Measurements from ENCODE around the gene SLC6A12.

SLC6A12 gene

DNA sequence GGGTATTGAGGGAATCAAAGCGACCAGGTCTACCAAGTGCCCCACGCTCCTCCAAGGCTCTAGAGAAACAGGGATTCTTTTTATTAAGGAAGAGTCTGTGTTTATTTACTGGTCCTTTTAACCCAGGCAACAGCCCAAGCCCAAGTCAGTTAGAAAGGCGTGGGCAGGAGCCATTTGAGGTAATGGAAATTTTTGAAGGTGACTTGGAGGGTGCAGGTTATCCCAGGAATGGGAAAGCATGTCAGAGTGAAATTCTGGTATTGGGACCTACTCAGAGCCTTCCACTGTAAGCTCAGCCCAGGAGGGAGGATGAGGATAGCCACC, 2.9 kb downstream of the SLC6A12 start:
- ChIA-PET POLR2A (no interaction called here), CTCF (interaction anchor here (2.3 kb wide), 1 partner anchor 10 kb away, joined by 17 read pairs; no protein-coding TSS in a partner anchor)
- TF ChIP-seq ZNF555 (tag by site-specific recombination; conservative IDR thresholded peaks at IDR 0.05) (no peak), ZFHX2 (tag by site-specific recombination; conservative IDR thresholded peaks at IDR 0.05) (0 out of 2 replicates have a peak, but pooled peaks have one; percentile 28)
- H3K4me3 ChIP-seq (ENCODE audit: low read depth, low read length): no peak overlapping the region
- H3K9me3 ChIP-seq (ENCODE audit: control insufficient read depth, insufficient read depth, low read depth, low read length): no peaks in the 10 kb centered on the region
- no peaks in the 10 kb centered on the region for H3K4me1 ChIP-seq (ENCODE audit: control insufficient read depth, insufficient read depth, low read length)
- no peaks in the 10 kb centered on the region for H3K36me3 ChIP-seq (ENCODE audit: control insufficient read depth in 2 of 2, insufficient read depth in 1 of 2, low read length in 2 of 2)
- no peak overlapping the region for H3K27ac ChIP-seq (ENCODE audit: extremely low read depth, low read depth, low read length)

DNA sequence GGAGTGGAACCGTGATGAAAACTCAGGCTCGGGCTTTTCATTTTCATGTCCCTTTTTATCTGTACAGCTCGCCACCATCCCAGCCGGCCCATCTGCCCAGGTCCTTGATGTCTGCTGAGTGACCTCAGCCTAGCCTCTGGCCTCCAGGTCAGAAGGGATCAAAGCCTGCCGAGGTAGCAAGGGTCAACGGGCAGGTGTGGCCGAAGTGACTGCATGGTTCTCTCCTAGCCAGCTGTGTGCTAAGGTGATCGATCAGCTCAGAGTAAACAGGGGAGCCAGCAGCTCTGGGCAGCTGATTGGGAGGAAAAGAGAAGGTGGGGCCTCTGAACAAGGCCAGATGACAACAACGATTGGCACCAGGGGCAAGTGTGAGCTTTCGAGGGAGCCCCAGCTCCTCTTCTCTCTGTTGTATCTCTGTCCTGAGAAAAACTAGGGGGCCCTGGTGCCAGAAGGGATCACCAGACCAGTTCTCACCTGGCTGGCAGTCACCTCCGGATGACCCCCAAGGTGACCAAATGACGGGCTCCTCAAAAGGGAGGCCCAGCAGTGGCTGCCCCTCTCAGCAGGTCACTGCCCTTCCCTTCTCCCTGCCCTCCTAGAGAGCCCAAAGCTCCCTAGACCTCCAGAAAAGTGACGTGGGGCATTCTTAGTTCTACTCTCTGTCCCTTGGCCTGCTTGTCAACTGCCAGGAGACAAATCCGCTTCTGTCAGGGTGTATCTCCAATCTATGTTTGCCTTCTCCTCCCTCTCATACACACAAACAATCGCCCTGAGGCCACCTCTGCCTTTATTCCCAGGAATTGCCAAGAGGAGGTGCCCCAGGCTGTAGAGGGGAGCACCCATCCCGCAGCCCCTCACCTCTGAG, 3.4 kb downstream of the SLC6A12 start:
- Histone ChIP-seq H3K9me3 (ENCODE audit: control insufficient read depth, insufficient read depth, low read depth, low read length) (no peaks in the 10 kb centered on the region), H3K4me3 (ENCODE audit: low read depth, low read length) (no peak overlapping the region), H3K36me3 (ENCODE audit: control insufficient read depth in 2 of 2, insufficient read depth in 1 of 2, low read length in 2 of 2) (no peaks in the 10 kb centered on the region), H3K27ac (ENCODE audit: extremely low read depth, low read depth, low read length) (no peak overlapping the region), H3K4me1 (ENCODE audit: control insufficient read depth, insufficient read depth, low read length) (no peaks in the 10 kb centered on the region)
- TF ChIP-seq EGR2 (tag by site-specific recombination; IDR thresholded peaks at IDR 0.05; ENCODE audit: low read depth) (peak; percentile 25; the same call in 1 of the 2 replicates), ZNF121 (tag by site-specific recombination; IDR thresholded peaks at IDR 0.05) (no peak), ZBTB8A (tag by site-specific recombination; IDR thresholded peaks at IDR 0.05) (no peak), ZBTB20 (tag by site-specific recombination; IDR thresholded peaks at IDR 0.05) (no peak), KLF16 (tag by site-specific recombination; IDR thresholded peaks at IDR 0.05) (no peak)
- TF ChIP-seq, protein P1, sequence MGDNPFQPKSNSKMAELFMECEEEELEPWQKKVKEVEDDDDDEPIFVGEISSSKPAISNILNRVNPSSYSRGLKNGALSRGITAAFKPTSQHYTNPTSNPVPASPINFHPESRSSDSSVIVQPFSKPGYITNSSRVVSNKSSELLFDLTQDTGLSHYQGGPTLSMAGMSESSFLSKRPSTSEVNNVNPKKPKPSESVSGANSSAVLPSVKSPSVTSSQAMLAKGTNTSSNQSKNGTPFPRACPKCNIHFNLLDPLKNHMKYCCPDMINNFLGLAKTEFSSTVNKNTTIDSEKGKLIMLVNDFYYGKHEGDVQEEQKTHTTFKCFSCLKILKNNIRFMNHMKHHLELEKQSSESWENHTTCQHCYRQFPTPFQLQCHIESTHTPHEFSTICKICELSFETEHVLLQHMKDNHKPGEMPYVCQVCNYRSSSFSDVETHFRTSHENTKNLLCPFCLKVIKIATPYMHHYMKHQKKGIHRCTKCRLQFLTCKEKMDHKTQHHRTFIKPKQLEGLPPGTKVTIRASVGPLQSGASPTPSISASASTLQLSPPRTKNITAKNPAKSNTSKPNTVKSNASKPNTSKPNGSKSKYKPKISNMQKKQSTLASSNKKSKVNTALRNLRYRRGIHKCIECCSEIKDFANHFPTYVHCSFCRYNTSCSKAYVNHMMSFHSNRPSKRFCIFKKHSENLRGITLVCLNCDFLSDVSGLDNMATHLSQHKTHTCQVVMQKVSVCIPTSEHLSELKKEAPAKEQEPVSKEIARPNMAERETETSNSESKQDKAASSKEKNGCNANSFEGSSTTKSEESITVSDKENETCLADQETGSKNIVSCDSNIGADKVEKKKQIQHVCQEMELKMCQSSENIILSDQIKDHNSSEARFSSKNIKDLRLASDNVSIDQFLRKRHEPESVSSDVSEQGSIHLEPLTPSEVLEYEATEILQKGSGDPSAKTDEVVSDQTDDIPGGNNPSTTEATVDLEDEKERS (tag by site-specific recombination; IDR thresholded peaks at IDR 0.05): no peak
- TF ChIP-seq, protein P2, sequence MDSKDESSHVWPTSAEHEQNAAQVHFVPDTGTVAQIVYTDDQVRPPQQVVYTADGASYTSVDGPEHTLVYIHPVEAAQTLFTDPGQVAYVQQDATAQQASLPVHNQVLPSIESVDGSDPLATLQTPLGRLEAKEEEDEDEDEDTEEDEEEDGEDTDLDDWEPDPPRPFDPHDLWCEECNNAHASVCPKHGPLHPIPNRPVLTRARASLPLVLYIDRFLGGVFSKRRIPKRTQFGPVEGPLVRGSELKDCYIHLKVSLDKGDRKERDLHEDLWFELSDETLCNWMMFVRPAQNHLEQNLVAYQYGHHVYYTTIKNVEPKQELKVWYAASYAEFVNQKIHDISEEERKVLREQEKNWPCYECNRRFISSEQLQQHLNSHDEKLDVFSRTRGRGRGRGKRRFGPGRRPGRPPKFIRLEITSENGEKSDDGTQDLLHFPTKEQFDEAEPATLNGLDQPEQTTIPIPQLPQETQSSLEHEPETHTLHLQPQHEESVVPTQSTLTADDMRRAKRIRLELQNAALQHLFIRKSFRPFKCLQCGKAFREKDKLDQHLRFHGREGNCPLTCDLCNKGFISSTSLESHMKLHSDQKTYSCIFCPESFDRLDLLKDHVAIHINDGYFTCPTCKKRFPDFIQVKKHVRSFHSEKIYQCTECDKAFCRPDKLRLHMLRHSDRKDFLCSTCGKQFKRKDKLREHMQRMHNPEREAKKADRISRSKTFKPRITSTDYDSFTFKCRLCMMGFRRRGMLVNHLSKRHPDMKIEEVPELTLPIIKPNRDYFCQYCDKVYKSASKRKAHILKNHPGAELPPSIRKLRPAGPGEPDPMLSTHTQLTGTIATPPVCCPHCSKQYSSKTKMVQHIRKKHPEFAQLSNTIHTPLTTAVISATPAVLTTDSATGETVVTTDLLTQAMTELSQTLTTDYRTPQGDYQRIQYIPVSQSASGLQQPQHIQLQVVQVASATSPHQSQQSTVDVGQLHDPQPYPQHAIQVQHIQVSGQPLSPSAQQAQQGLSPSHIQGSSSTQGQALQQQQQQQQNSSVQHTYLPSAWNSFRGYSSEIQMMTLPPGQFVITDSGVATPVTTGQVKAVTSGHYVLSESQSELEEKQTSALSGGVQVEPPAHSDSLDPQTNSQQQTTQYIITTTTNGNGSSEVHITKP (tag by site-specific recombination; IDR thresholded peaks at IDR 0.05): no peak
- ChIA-PET POLR2A (no interaction called here), CTCF (interaction anchor here (1.2 to 2.0 kb wide), 2 partner anchors 9 to 58 kb away, joined by 3 to 6 read pairs; no protein-coding TSS in a partner anchor)

DNA sequence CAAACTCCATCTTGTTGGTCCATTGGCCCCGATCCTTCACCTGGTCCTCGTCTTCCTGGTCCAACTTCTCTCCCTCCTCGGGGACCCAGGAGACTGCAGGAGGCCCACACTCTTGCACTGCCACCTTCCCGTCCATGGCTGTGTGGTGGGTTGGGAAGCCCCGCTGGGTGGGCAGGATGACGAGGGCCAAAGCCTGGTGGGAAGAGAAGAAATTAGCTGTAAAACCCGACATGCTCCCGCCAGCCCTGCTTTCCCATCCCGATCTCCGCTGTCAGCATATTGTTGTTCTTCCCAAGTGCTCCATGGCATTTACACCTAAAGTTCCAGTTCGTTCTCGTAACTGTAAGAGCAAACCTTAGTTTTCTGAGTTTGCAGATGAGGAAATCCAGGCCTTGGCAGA, 4.1 kb downstream of the SLC6A12 start:
- CTCF ChIA-PET: interaction anchor here (0.6 to 2.0 kb wide), 4 partner anchors 10 to 292 kb away, joined by 3 to 6 read pairs (median 3); no protein-coding TSS in a partner anchor
- POLR2A ChIA-PET: no interaction called here
- H3K4me3 ChIP-seq (ENCODE audit: low read depth, low read length): no peak overlapping the region
- H3K36me3 ChIP-seq (ENCODE audit: control insufficient read depth in 2 of 2, insufficient read depth in 1 of 2, low read length in 2 of 2): no peaks in the 10 kb centered on the region
- no peak overlapping the region for H3K27ac ChIP-seq (ENCODE audit: extremely low read depth, low read depth, low read length)
- no peaks in the 10 kb centered on the region for H3K9me3 ChIP-seq (ENCODE audit: control insufficient read depth, insufficient read depth, low read depth, low read length)
- H3K4me1 ChIP-seq (ENCODE audit: control insufficient read depth, insufficient read depth, low read length): no peaks in the 10 kb centered on the region
- TF ChIP-seq ZNF354C (tag by site-specific recombination; IDR thresholded peaks at IDR 0.05; ENCODE audit: borderline replicate concordance, low read depth) (no peak), ZNF248 (tag by site-specific recombination; IDR thresholded peaks at IDR 0.05) (no peak), ZNF146 (tag by site-specific recombination; IDR thresholded peaks at IDR 0.05) (no peak), ZNF549 (tag by site-specific recombination; IDR thresholded peaks at IDR 0.05) (no peak), IKZF3 (tag by site-specific recombination; IDR thresholded peaks at IDR 0.05) (no peak), ZSCAN16 (tag by site-specific recombination; IDR thresholded peaks at IDR 0.05) (no peak)
- TF ChIP-seq, protein P3, sequence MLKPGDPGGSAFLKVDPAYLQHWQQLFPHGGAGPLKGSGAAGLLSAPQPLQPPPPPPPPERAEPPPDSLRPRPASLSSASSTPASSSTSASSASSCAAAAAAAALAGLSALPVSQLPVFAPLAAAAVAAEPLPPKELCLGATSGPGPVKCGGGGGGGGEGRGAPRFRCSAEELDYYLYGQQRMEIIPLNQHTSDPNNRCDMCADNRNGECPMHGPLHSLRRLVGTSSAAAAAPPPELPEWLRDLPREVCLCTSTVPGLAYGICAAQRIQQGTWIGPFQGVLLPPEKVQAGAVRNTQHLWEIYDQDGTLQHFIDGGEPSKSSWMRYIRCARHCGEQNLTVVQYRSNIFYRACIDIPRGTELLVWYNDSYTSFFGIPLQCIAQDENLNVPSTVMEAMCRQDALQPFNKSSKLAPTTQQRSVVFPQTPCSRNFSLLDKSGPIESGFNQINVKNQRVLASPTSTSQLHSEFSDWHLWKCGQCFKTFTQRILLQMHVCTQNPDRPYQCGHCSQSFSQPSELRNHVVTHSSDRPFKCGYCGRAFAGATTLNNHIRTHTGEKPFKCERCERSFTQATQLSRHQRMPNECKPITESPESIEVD (tag by site-specific recombination; IDR thresholded peaks at IDR 0.05): no peak
- TF ChIP-seq, protein P4, sequence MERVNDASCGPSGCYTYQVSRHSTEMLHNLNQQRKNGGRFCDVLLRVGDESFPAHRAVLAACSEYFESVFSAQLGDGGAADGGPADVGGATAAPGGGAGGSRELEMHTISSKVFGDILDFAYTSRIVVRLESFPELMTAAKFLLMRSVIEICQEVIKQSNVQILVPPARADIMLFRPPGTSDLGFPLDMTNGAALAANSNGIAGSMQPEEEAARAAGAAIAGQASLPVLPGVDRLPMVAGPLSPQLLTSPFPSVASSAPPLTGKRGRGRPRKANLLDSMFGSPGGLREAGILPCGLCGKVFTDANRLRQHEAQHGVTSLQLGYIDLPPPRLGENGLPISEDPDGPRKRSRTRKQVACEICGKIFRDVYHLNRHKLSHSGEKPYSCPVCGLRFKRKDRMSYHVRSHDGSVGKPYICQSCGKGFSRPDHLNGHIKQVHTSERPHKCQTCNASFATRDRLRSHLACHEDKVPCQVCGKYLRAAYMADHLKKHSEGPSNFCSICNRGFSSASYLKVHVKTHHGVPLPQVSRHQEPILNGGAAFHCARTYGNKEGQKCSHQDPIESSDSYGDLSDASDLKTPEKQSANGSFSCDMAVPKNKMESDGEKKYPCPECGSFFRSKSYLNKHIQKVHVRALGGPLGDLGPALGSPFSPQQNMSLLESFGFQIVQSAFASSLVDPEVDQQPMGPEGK (tag by site-specific recombination; IDR thresholded peaks at IDR 0.05): no peak
- TF ChIP-seq, protein P5, sequence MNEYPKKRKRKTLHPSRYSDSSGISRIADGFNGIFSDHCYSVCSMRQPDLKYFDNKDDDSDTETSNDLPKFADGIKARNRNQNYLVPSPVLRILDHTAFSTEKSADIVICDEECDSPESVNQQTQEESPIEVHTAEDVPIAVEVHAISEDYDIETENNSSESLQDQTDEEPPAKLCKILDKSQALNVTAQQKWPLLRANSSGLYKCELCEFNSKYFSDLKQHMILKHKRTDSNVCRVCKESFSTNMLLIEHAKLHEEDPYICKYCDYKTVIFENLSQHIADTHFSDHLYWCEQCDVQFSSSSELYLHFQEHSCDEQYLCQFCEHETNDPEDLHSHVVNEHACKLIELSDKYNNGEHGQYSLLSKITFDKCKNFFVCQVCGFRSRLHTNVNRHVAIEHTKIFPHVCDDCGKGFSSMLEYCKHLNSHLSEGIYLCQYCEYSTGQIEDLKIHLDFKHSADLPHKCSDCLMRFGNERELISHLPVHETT (tag by site-specific recombination; IDR thresholded peaks at IDR 0.05): no peak
